Activated CD4-positive, CD25-positive, alpha-beta regulatory T cell treated with anti-CD3 and anti-CD28 coated beads, Interleukin-2, amount 50 U/mL, for 72 hours (primary cell): ENCODE measurements around the gene SH3BP5.
"Not testable (repeated sequence)": the region's sequence is repeated elsewhere in the genome, so short reads cannot be mapped to it uniquely, and the experiment has no call there.

ENCODE experiments used
- DNase-seq: peaks from one replicate; pipeline ENCODE4 v3.0.0; 2021

Gene SH3BP5

DNA sequence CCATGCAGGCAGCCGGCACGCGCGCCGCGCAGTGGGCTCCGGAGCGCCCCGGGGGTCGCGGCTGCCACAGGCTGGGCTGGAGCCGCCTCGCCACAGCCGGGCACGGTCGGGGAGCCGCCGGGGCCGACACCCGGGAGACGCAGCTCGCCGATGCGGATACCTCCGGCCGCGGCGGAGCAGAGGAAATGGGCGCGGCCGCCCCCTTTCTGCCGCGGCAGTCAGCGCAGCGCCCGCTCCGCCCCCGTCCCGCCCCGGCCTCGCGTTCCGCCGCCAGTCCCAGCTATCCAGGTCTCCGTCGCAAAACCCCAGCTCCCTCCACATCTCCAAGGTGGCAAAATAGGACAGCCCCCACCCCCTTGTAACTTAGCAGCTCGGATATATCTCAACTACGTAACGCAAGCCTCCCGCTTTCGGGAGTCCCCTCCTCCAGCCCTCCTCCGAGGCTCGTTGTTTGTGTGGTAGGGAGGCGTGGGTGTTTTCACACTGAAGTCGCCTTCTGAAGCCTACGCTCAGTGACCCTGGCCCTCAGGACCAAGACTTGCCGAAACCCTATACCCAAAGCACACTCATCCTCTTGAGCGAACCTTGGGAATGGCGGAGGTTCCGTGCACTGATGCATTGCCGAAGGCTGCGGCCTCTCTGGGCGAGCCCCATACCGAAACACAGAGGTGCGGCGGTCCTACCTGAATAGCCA is at the start of gene SH3BP5:
TSS of gene SH3BP5 (minus strand) at position 182 of the 694 bp plus-strand sequence. CDS start at position 4, 178 bp downstream.
- peak; percentile 82 for DNase-seq

DNA sequence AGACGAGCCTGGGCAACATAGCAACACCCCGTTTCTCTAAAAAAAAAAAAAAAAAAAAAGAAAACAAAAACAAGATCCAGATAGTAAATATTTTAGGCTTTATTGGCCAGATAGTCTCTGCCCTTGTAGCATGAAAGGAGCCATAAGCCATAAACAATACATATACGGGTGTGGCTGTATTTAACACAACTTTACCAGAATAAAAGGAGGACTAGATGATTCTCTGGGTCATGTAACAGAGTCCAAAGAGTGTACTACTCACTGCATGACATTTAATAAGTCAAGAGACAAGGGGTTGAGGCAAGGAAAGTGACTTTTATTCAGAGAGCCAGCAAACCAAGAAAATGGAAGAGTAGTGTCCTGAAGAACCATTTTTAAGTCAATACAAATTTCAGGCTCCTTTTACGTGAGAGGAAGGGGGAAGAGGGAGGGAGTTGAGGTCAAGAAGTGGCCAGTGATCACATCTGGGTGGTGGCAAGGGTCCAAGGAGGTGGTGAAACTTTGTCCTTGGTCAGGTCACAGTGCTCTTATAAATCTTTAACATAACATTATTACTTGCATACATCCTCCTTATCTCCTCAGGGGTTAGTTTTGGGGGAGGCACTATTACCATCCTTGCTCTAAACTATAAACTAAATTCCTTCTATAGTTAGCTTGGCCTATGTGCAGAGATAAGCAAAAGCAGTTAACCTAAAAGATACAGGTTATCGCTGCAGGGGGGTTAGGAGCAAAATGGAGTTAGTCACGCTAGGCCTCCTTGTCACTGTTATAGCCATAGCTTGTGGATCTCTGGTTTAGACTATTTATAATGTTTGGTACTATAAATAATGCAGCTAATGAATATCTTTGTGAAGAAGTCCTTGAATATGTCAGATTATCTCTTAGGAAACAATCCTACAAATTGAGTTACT is 48.8 kb upstream of the SH3BP5 start:
- no peak for DNase-seq

GRCh38 chr3:15377961-15378791 is 45.8 kb upstream of the SH3BP5 start:
- peak; percentile 87 for DNase-seq

- no peak for DNase-seq
Observed at GRCh38 chr3:15375461-15376000, 43.1 kb upstream of the SH3BP5 start.

GRCh38 chr3:15372918-15373317 is 40.5 kb upstream of the SH3BP5 start:
- DNase-seq: no peak

GRCh38 chr3:15368561-15369135 is 36.3 kb upstream of the SH3BP5 start:
- no peak for DNase-seq

GRCh38 chr3:15367059-15367458 is 34.7 kb upstream of the SH3BP5 start:
- no peak for DNase-seq

GRCh38 chr3:15364078-15364477 is 31.7 kb upstream of the SH3BP5 start:
- not testable (repeated sequence) for DNase-seq

GRCh38 chr3:15361494-15362214 is 29.3 kb upstream of the SH3BP5 start:
- DNase-seq: peak; percentile 50

DNA sequence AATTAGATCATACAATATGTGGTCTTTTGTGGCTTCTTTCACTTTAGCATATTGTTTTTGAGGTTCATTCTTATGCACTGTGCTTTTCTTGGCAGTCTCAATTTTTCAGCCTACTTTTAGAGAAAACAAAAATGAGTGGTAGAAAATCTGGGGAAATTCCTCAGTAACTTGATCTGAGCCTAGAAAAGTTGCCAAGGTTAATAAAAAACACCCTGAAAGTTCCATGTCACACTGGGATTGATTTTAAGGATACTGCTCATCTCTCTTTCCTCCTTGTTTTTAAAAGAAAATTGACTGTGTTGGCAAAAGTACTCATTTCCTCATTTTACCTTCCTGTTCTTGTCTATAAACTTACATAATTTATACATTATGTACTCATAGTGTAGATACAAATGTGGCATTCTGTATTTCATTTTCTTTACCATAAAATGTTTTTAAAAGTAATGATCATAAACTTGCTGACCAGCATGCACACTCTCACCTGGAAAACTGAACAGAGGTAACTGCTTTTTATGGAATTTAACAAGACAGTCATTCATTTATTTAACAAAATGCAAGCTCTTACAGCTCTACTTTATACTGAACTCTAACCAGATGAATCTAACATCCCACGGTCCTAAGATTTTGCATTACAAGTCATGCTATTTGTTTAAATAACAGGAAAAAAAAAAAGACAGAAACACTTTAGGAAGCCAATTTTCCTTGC is 28.6 kb upstream of the SH3BP5 start:
- DNase-seq: no peak

DNA sequence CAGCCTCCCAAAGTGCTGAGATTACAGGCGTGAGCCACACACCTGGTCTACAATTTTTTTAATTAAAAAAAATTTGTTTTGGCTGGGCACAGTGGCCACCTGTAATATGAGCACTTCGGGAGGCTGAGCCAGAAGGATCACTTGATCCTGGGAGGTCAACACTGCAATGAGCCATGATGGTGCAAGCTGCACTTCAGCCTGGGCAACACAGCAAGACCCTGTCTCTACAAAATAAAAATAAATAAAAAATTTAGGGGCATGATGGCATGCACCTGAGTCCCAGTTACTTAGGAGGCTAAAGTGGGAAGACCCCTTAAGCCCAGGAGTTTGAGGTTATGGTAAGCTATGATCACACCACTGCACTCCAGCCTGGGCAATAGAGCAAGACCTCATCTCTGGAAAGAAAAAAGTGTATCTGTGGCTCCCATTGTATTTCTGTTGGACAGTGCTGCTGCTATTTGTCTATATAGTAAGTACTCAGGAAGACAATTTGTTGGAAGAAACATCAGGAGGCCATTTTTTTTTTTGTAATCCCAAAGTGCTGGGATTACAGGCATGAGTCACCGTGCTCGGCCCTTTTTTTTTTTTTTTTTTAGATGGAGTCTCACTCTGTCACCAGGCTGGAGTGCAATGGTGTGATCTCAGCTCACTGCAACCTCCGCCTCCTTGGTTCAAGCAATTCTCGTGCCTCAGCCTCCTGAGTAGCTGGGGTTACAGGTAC is 27.5 kb upstream of the SH3BP5 start:
- no peak for DNase-seq

GRCh38 chr3:15356651-15357061 is 24.3 kb upstream of the SH3BP5 start:
- not testable (repeated sequence) for DNase-seq

GRCh38 chr3:15356176-15356575 is 23.8 kb upstream of the SH3BP5 start:
- no peak for DNase-seq

GRCh38 chr3:15355086-15355485 is 22.7 kb upstream of the SH3BP5 start:
- DNase-seq: no peak

DNA sequence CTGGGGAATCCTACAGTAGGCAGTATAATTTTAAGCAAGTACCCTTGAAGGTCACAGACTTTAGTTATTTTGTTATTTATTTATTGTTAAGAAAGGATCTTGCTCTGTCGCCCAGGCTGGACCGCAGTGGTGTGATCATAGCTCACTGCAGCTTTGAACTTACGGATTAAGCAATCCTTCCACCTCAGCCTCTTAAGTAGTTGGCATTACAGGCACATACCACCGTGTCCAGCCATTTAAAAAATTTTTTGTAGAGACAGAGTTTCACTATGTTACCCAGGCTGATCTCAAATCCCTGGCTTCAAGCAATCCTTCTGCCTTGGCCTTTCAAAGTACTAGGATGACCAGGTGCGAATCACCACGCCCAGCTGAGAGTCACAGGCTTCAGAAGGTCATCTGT is 22.1 kb upstream of the SH3BP5 start:
- no peak for DNase-seq

DNA sequence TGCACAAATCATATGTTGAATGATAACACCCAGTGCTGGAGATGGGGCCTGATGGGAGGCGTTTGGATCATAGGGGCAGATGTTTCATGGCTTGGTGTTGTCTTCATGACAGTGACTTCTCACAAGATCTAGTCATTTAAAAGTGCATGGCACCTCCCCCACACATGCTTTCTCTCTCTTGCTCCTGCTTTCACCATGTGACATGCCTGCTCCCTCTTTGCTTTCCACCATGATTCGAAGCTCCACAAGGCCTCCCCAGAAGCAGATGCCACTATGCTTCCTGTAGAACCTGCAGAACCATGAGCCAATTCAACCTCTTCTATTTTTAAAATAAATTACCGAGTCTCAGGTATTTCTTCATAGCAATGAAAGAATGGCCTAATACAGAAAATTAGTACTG is 17.8 kb upstream of the SH3BP5 start:
- DNase-seq: no peak

GRCh38 chr3:15349438-15349837 is 17.1 kb upstream of the SH3BP5 start:
- DNase-seq: not testable (repeated sequence)

DNA sequence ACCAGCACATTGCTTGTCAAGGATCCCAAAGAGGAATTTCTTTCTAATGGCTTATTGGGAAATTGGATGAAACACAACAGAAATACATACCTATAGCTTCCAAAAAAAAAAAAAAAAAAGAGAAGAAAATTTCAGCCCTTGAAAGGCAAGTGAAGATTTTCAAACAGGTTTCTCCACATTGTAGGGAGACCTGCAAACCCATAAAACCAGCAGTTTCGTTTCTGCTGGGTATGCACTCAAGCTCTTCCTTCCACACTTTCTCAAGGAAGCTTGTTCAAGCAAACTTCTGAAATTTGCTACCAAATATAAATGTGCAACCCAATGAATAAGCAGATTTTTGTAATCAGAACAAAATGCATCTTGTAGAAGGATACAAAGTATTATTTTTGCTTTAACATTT is 15.9 kb upstream of the SH3BP5 start:
- no peak for DNase-seq

GRCh38 chr3:15347737-15348110 is 15.3 kb upstream of the SH3BP5 start:
- DNase-seq: no peak

GRCh38 chr3:15347063-15347736 is 14.8 kb upstream of the SH3BP5 start:
- no peak for DNase-seq
